HG02623 (cell line): ENCODE results near the gene BCR.

Source experiments
- ATAC-seq: cut with Tn5 transposase; IDR thresholded peaks from one replicate; pipeline ENCODE4 v1.9.1; 2021; ENCODE audit warnings: moderate library complexity; ENCODE audit not compliant: unreplicated experiment

Gene BCR

GRCh38 chr22:23193882-23194281 is 13.6 kb downstream of the BCR start:
- ATAC-seq = no peak

GRCh38 chr22:23196165-23196564 is 15.9 kb downstream of the BCR start:
- ATAC-seq = no peak

GRCh38 chr22:23197836-23198235 is 17.5 kb downstream of the BCR start:
- ATAC-seq = no peak

- no peak for ATAC-seq
Measured at GRCh38 chr22:23199159-23199558, 18.9 kb downstream of the BCR start.

GRCh38 chr22:23200898-23201297 is 20.6 kb downstream of the BCR start:
- ATAC-seq = no peak

- no peak for ATAC-seq
Measured at GRCh38 chr22:23202812-23203451, 22.6 kb downstream of the BCR start.

GRCh38 chr22:23203452-23204124 is 23.3 kb downstream of the BCR start:
- ATAC-seq = no peak

- ATAC-seq = no peak
Measured at GRCh38 chr22:23204125-23204488, 23.8 kb downstream of the BCR start.

GRCh38 chr22:23204541-23205157 is 24.3 kb downstream of the BCR start:
- no peak for ATAC-seq

GRCh38 chr22:23205339-23206049 is 25.2 kb downstream of the BCR start:
- ATAC-seq = no peak

GRCh38 chr22:23206915-23207314 is 26.6 kb downstream of the BCR start:
- no peak for ATAC-seq

- ATAC-seq = no peak
Measured at GRCh38 chr22:23207729-23208393, 27.6 kb downstream of the BCR start.

GRCh38 chr22:23210428-23211170 is 30.3 kb downstream of the BCR start:
- no peak for ATAC-seq

GRCh38 chr22:23211622-23212021 is 31.3 kb downstream of the BCR start:
- no peak for ATAC-seq

- ATAC-seq = no peak
Measured at GRCh38 chr22:23212061-23213021, 32.0 kb downstream of the BCR start.

- no peak for ATAC-seq
Measured at GRCh38 chr22:23213022-23213555, 32.8 kb downstream of the BCR start.

GRCh38 chr22:23213581-23214334 is 33.4 kb downstream of the BCR start:
- no peak for ATAC-seq

GRCh38 chr22:23214398-23214797 is 34.1 kb downstream of the BCR start:
- no peak for ATAC-seq
